HepG2 (cell line): ENCODE measurements around the gene COX6B1. TPM values are rescaled to one million over a fixed set of nuclear protein-coding genes. Genes with fewer than 3 reads are reported as not detected.

ENCODE experiments used
- PRDM10 ChIP-seq: sonication (generic); formaldehyde crosslinking; IDR thresholded peaks from 2 replicates; pipeline ENCODE4 v1.4.0; 2020; ENCODE audit warnings: low read depth, missing genetic modification reagents
- REST ChIP-seq, 2 experiments: IDR thresholded peaks; 2 replicates each; pipeline ENCODE4 v1.6.1; 2011 to 2012; ENCODE audit warnings: low read length in 2 of 2, borderline replicate concordance in 1 of 2, low read depth in 1 of 2, mild to moderate bottlenecking in 1 of 2, moderate library complexity in 1 of 2
- RNF2 ChIP-seq: fragments of 450-650 bp; conservative IDR thresholded peaks from 2 replicates; pipeline ENCODE4 v1.6.1; 2016; ENCODE audit warnings: low read depth
- ZBTB40 ChIP-seq, 2 experiments: fragments of 450-650 bp in 1 of 2; sonication (generic) in 1 of 2; formaldehyde crosslinking in 1 of 2; IDR thresholded peaks; 2 replicates each; pipeline versions ENCODE4 v1.6.1 to v1.8.0; 2016 to 2022; ENCODE audit warnings: antibody characterized with exemption in 1 of 2, mild to moderate bottlenecking in 1 of 2, missing genetic modification reagents in 1 of 2
- ZNF205 ChIP-seq: IDR thresholded peaks from 2 replicates; pipeline ENCODE4 v1.6.1; 2018; ENCODE audit warnings: missing biosample characterization, missing genetic modification reagents
- ZNF446 ChIP-seq: sonication (generic); formaldehyde crosslinking; IDR thresholded peaks from 2 replicates; pipeline ENCODE4 v1.5.0; 2020; ENCODE audit warnings: mild to moderate bottlenecking, missing genetic modification reagents
- ZNF761 ChIP-seq: sonication (generic); formaldehyde crosslinking; conservative IDR thresholded peaks from 2 replicates; pipeline ENCODE4 v1.4.0; 2020; ENCODE audit warnings: mild to moderate bottlenecking, missing genetic modification reagents
- ZSCAN29 ChIP-seq: sonication (generic); formaldehyde crosslinking; conservative IDR thresholded peaks from 2 replicates; pipeline ENCODE4 v1.4.0; 2020; ENCODE audit warnings: mild to moderate bottlenecking, missing genetic modification reagents
- polyA plus RNA-seq, 8 experiments: library from polyadenylated mRNA; depleted of rRNA in 3 of 8; stranded (reverse) in 7 of 8; unstranded in 1 of 8; fragments of >200 nt; fragmentation: Illumina TruSeq in 4 of 8; extraction: Trizol in 4 of 8; gene quantifications; 2 replicates each; pipeline versions ENCODE4 v1.2.1 to v1.2.3, GENCODE V29; 2011 to 2016; ENCODE audit warnings: low read depth in 4 of 8, missing spikeins in 1 of 8, mixed read lengths in 1 of 8; ENCODE audit not compliant: insufficient read depth in 1 of 8
- total RNA-seq, 5 experiments: library from RNA; depleted of rRNA; stranded (reverse); fragments of >200 nt; fragmentation: Illumina TruSeq; extraction: Trizol; gene quantifications; 2 replicates each; pipeline ENCODE4 v1.2.3, GENCODE V29; 2016; ENCODE audit warnings: low read depth in 1 of 5

COX6B1 gene
- total and polyA plus RNA-seq, 2 of the 13 experiments (the other 11 are each of a cell fraction or from before 2014, with no cell fraction given) = 481 to 487 TPM

- 0 out of 2 replicates have a peak, but pooled peaks have one; percentile 64 for TF ChIP-seq PRDM10
- no peak for TF ChIP-seq ZBTB40 (IDR thresholded peaks at IDR 0.05)
- no peak for TF ChIP-seq ZBTB40 (CRISPR knock-in tag; IDR thresholded peaks at IDR 0.05)
- 0 out of 2 replicates have a peak, but pooled peaks have one; percentile 24 for TF ChIP-seq ZSCAN29 (CRISPR knock-in tag)
- peak; percentile 13 to 54; a peak in 3 of 4 replicates for TF ChIP-seq REST (IDR thresholded peaks at IDR 0.05; ENCODE audit: borderline replicate concordance in 1 of 2, low read depth in 1 of 2, low read length in 2 of 2)
- TF ChIP-seq RNF2 = peak; percentile 53; the same call in 1 of the 2 replicates
- no peak for TF ChIP-seq ZNF446 (CRISPR knock-in tag)
- no peak; the same call in 1 of the 2 replicates for TF ChIP-seq ZNF761 (CRISPR knock-in tag)
- no peak for TF ChIP-seq ZNF205 (CRISPR knock-in tag)
Measured at GRCh38 chr19:35644206-35644986, 3.7 kb upstream of the COX6B1 start (continued).
